Mesothelial cell of epicardium (in vitro differentiated cells): ENCODE data around the gene APCDD1. TPM values are rescaled to one million over a fixed set of nuclear protein-coding genes. Genes with fewer than 3 reads are reported as not detected.

Source experiments
- DNase-seq, 2 experiments: peaks; one replicate each; pipeline ENCODE4 v3.0.0; 2021; ENCODE audit warnings: low spot score in 2 of 2; ENCODE audit not compliant: unreplicated experiment in 2 of 2
- H3K27ac Mint-ChIP-seq: 2 replicates; pipeline ENCODE4 v1.8.0; 2021; ENCODE audit warnings: mixed read lengths
- H3K27me3 Mint-ChIP-seq: 2 replicates; pipeline ENCODE4 v1.8.0; 2021; ENCODE audit warnings: low read depth, mixed read lengths
- H3K36me3 Mint-ChIP-seq: 2 replicates; pipeline ENCODE4 v1.8.0; 2021; ENCODE audit warnings: mixed read lengths
- H3K4me1 Mint-ChIP-seq: 2 replicates; pipeline ENCODE4 v1.8.0; 2021; ENCODE audit warnings: mixed read lengths
- H3K4me3 Mint-ChIP-seq: 2 replicates; pipeline ENCODE4 v1.8.0; 2021; ENCODE audit warnings: mild to moderate bottlenecking, moderate library complexity, mixed read lengths
- H3K9me3 Mint-ChIP-seq: 2 replicates; pipeline ENCODE4 v1.8.0; 2021; ENCODE audit warnings: mixed read lengths
- CTCF ChIP-seq: fragments of 200-600 bp; sonication (generic); IDR thresholded peaks from one replicate; pipeline ENCODE4 v1.5.0; 2021; ENCODE audit warnings: antibody characterized with exemption; ENCODE audit not compliant: unreplicated experiment
- total RNA-seq: library from RNA; stranded (reverse); gene quantifications from 3 replicates; pipeline ENCODE4 v1.2.1, GENCODE V29; 2021

Gene APCDD1
- 104 to 111 TPM (median 107 TPM) in 3 replicates for total RNA-seq

GRCh38 chr18:10453806-10454680, at the start of gene APCDD1:
Gene APCDD1 (plus strand): TSS chr18:10454635. CDS start chr18:10454982, 347 bp downstream.
- H3K27ac Mint-ChIP-seq: peak within 1 kb of the TSS; percentile 95
- H3K36me3 Mint-ChIP-seq: no peaks in the 10 kb centered on the region
- H3K9me3 Mint-ChIP-seq: no peaks in the 10 kb centered on the region
- peaks cover 57% of the 10 kb centered on the region for H3K4me1 Mint-ChIP-seq
- no peaks in the 10 kb centered on the region for H3K27me3 Mint-ChIP-seq
- DNase-seq: peak; percentile 76 to 86
- H3K4me3 Mint-ChIP-seq: peak within 1 kb of the TSS; percentile 85
- no peak for TF ChIP-seq CTCF

- H3K36me3 Mint-ChIP-seq: no peaks in the 10 kb centered on the region
- DNase-seq: no peak
- TF ChIP-seq CTCF: no peak
- H3K9me3 Mint-ChIP-seq: no peaks in the 10 kb centered on the region
- H3K4me1 Mint-ChIP-seq: peaks cover 59% of the 10 kb centered on the region
- H3K27me3 Mint-ChIP-seq: no peaks in the 10 kb centered on the region
- H3K27ac Mint-ChIP-seq: peak overlapping the region; percentile 19
- H3K4me3 Mint-ChIP-seq: no peak overlapping the region
These were observed 49.4 kb upstream of the APCDD1 start for GRCh38 chr18:10405014-10405493.

- no peaks in the 10 kb centered on the region for H3K36me3 Mint-ChIP-seq
- H3K27ac Mint-ChIP-seq: peak overlapping the region; percentile 65
- peak overlapping the region; percentile 12 for H3K4me3 Mint-ChIP-seq
- no peaks in the 10 kb centered on the region for H3K27me3 Mint-ChIP-seq
- no peak for DNase-seq
- no peak for TF ChIP-seq CTCF
- H3K4me1 Mint-ChIP-seq: peaks cover 56% of the 10 kb centered on the region
- H3K9me3 Mint-ChIP-seq: no peaks in the 10 kb centered on the region
These were observed 48.4 kb upstream of the APCDD1 start for GRCh38 chr18:10405816-10406663.

- TF ChIP-seq CTCF: no peak
- Mint-ChIP-seq H3K9me3 (no peaks in the 10 kb centered on the region), H3K27me3 (no peaks in the 10 kb centered on the region), H3K4me3 (no peak overlapping the region), H3K4me1 (peaks cover 44% of the 10 kb centered on the region), H3K27ac (no peak overlapping the region), H3K36me3 (no peaks in the 10 kb centered on the region)
- no peak for DNase-seq
These were observed 46.3 kb upstream of the APCDD1 start for GRCh38 chr18:10408131-10408530.

- H3K4me3 Mint-ChIP-seq: no peak overlapping the region
- H3K27ac Mint-ChIP-seq: no peak overlapping the region
- no peaks in the 10 kb centered on the region for H3K36me3 Mint-ChIP-seq
- H3K9me3 Mint-ChIP-seq: no peaks in the 10 kb centered on the region
- no peak for DNase-seq
- no peak for TF ChIP-seq CTCF
- no peaks in the 10 kb centered on the region for H3K27me3 Mint-ChIP-seq
- peaks cover 35% of the 10 kb centered on the region for H3K4me1 Mint-ChIP-seq
These were observed 45.4 kb upstream of the APCDD1 start for GRCh38 chr18:10409041-10409440.
